IMR-90 (cell line): ENCODE data around the gene ANKRD22. TPM values are rescaled to one million over a fixed set of nuclear protein-coding genes. Genes with fewer than 3 reads are reported as not detected.

Source experiments
- ATAC-seq: fragments of 200-7000 bp; cut with Tn5 transposase; 2 replicates; pipeline ENCODE4 v1.9.1; 2020; ENCODE audit warnings: low read depth, mild to moderate bottlenecking, moderate library complexity
- BruUV-seq: library from RNA; stranded (reverse); fragments of 400-500 nt; replicated peaks from 2 replicates; lab custom pipeline; 2021; lab: Mats Ljungman, UMichigan
- CTCF ChIA-PET: fragments of 300-600 bp; formaldehyde crosslinking; extraction: SDS; loops from one replicate; lab custom pipeline; 2021; ENCODE audit warnings: antibody characterized with exemption; lab: Yijun Ruan, JAX
- POLR2A ChIA-PET: fragments of 300-600 bp; sonication (Branson Sonifier 250); formaldehyde crosslinking; loops from one replicate; lab custom pipeline; 2022; ENCODE audit warnings: antibody characterized with exemption; ENCODE audit not compliant: unreplicated experiment; lab: Charles Lee
- DNase-seq: peaks from one replicate; pipeline ENCODE4 v3.0.0; 2013
- H2AFZ ChIP-seq: replicated peaks from 2 replicates; pipeline ENCODE3; 2013; ENCODE audit warnings: low read length, mild to moderate bottlenecking; ENCODE audit not compliant: poor library complexity
- H2AK5ac ChIP-seq: 2 replicates; pipeline ENCODE4 v1.6.1; 2013; ENCODE audit warnings: low read depth, low read length, inconsistent platforms
- H2AK9ac ChIP-seq: replicated peaks from 2 replicates; pipeline ENCODE3; 2013; ENCODE audit warnings: mild to moderate bottlenecking, low read depth, low read length, moderate library complexity; ENCODE audit not compliant: poor library complexity
- H2BK120ac ChIP-seq: 2 replicates; pipeline ENCODE4 v1.6.1; 2013; ENCODE audit warnings: low read depth, low read length, inconsistent platforms
- H2BK15ac ChIP-seq: 3 replicates; pipeline ENCODE4 v1.6.1; 2013; ENCODE audit warnings: low read depth, low read length, inconsistent platforms
- H2BK20ac ChIP-seq: 2 replicates; pipeline ENCODE4 v1.6.1; 2013; ENCODE audit warnings: low read depth, mild to moderate bottlenecking, inconsistent platforms, low read length, moderate library complexity
- H2BK5ac ChIP-seq: 2 replicates; pipeline ENCODE4 v1.6.1; 2013; ENCODE audit warnings: mild to moderate bottlenecking, low read depth, low read length, inconsistent platforms; ENCODE audit not compliant: poor library complexity, severe bottlenecking
- H3K14ac ChIP-seq: replicated peaks from 2 replicates; pipeline ENCODE4 v1.6.1; 2013; ENCODE audit warnings: low read depth, low read length, inconsistent platforms
- H3K18ac ChIP-seq: 2 replicates; pipeline ENCODE4 v1.6.1; 2013; ENCODE audit warnings: low read depth, low read length, control low read depth
- H3K23ac ChIP-seq: 2 replicates; pipeline ENCODE4 v1.6.1; 2013; ENCODE audit warnings: low read depth, low read length, inconsistent platforms
- H3K27ac ChIP-seq: 2 replicates; pipeline ENCODE4 v1.5.1; 2013; ENCODE audit warnings: mild to moderate bottlenecking, control low read depth, low read length; ENCODE audit not compliant: insufficient read depth
- H3K27me3 ChIP-seq: 2 replicates; pipeline ENCODE4 v1.6.1; 2013; ENCODE audit warnings: low read length; ENCODE audit not compliant: control insufficient read depth, insufficient read depth
- H3K36me3 ChIP-seq: 2 replicates; pipeline ENCODE4 v1.6.1; 2013; ENCODE audit warnings: low read length, mixed read lengths; ENCODE audit not compliant: control insufficient read depth, insufficient read depth
- H3K4ac ChIP-seq: 2 replicates; pipeline ENCODE4 v1.6.1; 2013; ENCODE audit warnings: low read depth, low read length, inconsistent platforms
- H3K4me1 ChIP-seq: 2 replicates; pipeline ENCODE4 v1.6.1; 2013; ENCODE audit warnings: low read length, mixed read lengths; ENCODE audit not compliant: control insufficient read depth, insufficient read depth
- H3K4me2 ChIP-seq: 2 replicates; pipeline ENCODE4 v1.6.1; 2013; ENCODE audit warnings: low read depth, mild to moderate bottlenecking, control low read depth, low read length, moderate library complexity
- H3K4me3 ChIP-seq: 2 replicates; pipeline ENCODE4 v1.5.1; 2013; ENCODE audit warnings: low read depth, mild to moderate bottlenecking, control low read depth, low read length, moderate library complexity; ENCODE audit not compliant: insufficient read depth
- H3K56ac ChIP-seq: 2 replicates; pipeline ENCODE4 v1.6.1; 2013; ENCODE audit warnings: low read length, inconsistent platforms; ENCODE audit not compliant: insufficient read depth; ENCODE audit errors: extremely low read depth
- H3K79me1 ChIP-seq, 2 experiments: 2 replicates each; pipeline ENCODE4 v1.6.1; 2013; ENCODE audit warnings: low read length in 2 of 2, inconsistent platforms in 1 of 2, low read depth in 1 of 2
- H3K9ac ChIP-seq: 2 replicates; pipeline ENCODE4 v1.6.1; 2013; ENCODE audit warnings: low read depth, low read length, control low read depth
- H3K9me1 ChIP-seq: 2 replicates; pipeline ENCODE4 v1.6.1; 2013; ENCODE audit warnings: low read length, inconsistent platforms; ENCODE audit not compliant: insufficient read depth
- H3K9me3 ChIP-seq: 2 replicates; pipeline ENCODE4 v1.6.1; 2013; ENCODE audit warnings: low read length; ENCODE audit not compliant: control insufficient read depth, insufficient read depth
- H4K20me1 ChIP-seq: 2 replicates; pipeline ENCODE4 v1.6.1; 2013; ENCODE audit warnings: low read length, inconsistent platforms; ENCODE audit not compliant: insufficient read depth
- H4K5ac ChIP-seq: 2 replicates; pipeline ENCODE4 v1.6.1; 2013; ENCODE audit warnings: mild to moderate bottlenecking, low read depth, low read length, control low read depth
- H4K8ac ChIP-seq, 2 experiments: 2 replicates each; pipeline ENCODE4 v1.6.1; 2013; ENCODE audit warnings: low read depth in 2 of 2, low read length in 2 of 2, control low read depth in 1 of 2, inconsistent platforms in 1 of 2
- H4K91ac ChIP-seq: 2 replicates; pipeline ENCODE4 v1.6.1; 2013; ENCODE audit warnings: low read depth, low read length, inconsistent platforms; ENCODE audit not compliant: insufficient read depth
- CEBPB ChIP-seq: IDR thresholded peaks from 2 replicates; pipeline ENCODE4 v1.6.1; 2012; ENCODE audit warnings: low read depth, low read length, improper control_type of control experiment
- CTCF ChIP-seq: conservative IDR thresholded peaks from 2 replicates; pipeline ENCODE4 v1.5.1; 2012; ENCODE audit warnings: mild to moderate bottlenecking, low read depth, low read length, improper control_type of control experiment
- ELK1 ChIP-seq: fragments of 150-350 bp; IDR thresholded peaks from 2 replicates; pipeline ENCODE4 v1.6.1; 2016; ENCODE audit warnings: low read depth, mild to moderate bottlenecking, low read length, moderate library complexity, borderline replicate concordance
- FOS ChIP-seq: fragments of 150-350 bp; IDR thresholded peaks from 2 replicates; pipeline ENCODE4 v1.6.1; 2016; ENCODE audit warnings: low read depth, low read length
- NFE2L2 ChIP-seq: fragments of 150-350 bp; IDR thresholded peaks from 2 replicates; pipeline ENCODE4 v1.6.1; 2016; ENCODE audit warnings: low read depth, mild to moderate bottlenecking, low read length
- POLR2A ChIP-seq: IDR thresholded peaks from 2 replicates; pipeline ENCODE4 v1.6.1; 2012; ENCODE audit warnings: mild to moderate bottlenecking, low read depth, low read length
- RCOR1 ChIP-seq: IDR thresholded peaks from 2 replicates; pipeline ENCODE4 v1.6.1; 2012; ENCODE audit warnings: mild to moderate bottlenecking, low read length, improper control_type of control experiment; ENCODE audit not compliant: insufficient replicate concordance
- USF2 ChIP-seq: fragments of 150-350 bp; IDR thresholded peaks from 2 replicates; pipeline ENCODE4 v1.6.1; 2017; ENCODE audit warnings: mild to moderate bottlenecking, antibody characterized with exemption, low read length, low read depth
- WGBS, 2 experiments: methylation state at CpG; one replicate each; pipeline versions ENCODE4 v1.1.5 to v1.1.7; 2013; ENCODE audit warnings: missing lambda C conversion rate in 2 of 2; ENCODE audit not compliant: insufficient read length in 1 of 2; ENCODE audit errors: extremely low coverage in 2 of 2; 5-methylcytosine and 5-hydroxymethylcytosine counted together
- dilution Hi-C: fragments of 300-500 bp; cut with HindIII; formaldehyde crosslinking; loops from one replicate; pipeline ENCODE4 v1.14.3; 2018; ENCODE audit warnings: low sequenced_read_pairs; ENCODE audit not compliant: unreplicated experiment
- in situ Hi-C: fragments of 300-500 bp; cut with MboI; formaldehyde crosslinking; loops from 3 replicates; pipeline ENCODE4 v1.14.3; 2019; ENCODE audit warnings: low sequenced_read_pairs, inconsistent platforms, mixed read lengths
- intact Hi-C: fragments of 100-400 bp; cut with micrococcal nuclease; formaldehyde crosslinking; loops from 2 replicates; pipeline ENCODE4 v1.10.0; 2022
- polyA plus RNA-seq, 3 experiments: library from polyadenylated mRNA; depleted of rRNA; stranded (reverse); fragments of >200 nt; gene quantifications; 2 replicates each; pipeline ENCODE4 v1.2.3, GENCODE V29; 2012; ENCODE audit warnings: low replicate concordance in 1 of 3
- total RNA-seq: library from RNA; depleted of rRNA; stranded (reverse); fragments of >200 nt; gene quantifications from 2 replicates; pipeline ENCODE4 v1.2.3, GENCODE V29; 2012

Gene ANKRD22
- total and polyA plus RNA-seq, 2 of the 4 experiments (the other 2 are of a cell fraction): not detected

GRCh38 chr10:88783724-88784123, 67.9 kb downstream of the ANKRD22 start:
- POLR2A ChIA-PET: no interaction called here
- Histone ChIP-seq H2BK5ac (no peak overlapping the region), H3K56ac (no peak overlapping the region), H3K9ac (no peak overlapping the region), H2AK9ac (no peak overlapping the region), H2AK5ac (no peak overlapping the region), H4K20me1 (no peaks in the 10 kb centered on the region), H3K4ac (no peak overlapping the region), H3K79me1 (no peaks in the 10 kb centered on the region), H2BK20ac (no peak overlapping the region), H3K14ac (no peak overlapping the region), H4K91ac (no peak overlapping the region), H2BK15ac (no peak overlapping the region), H3K27me3 (peaks cover 1% of the 10 kb centered on the region; the same call in 1 of the 2 replicates), H3K4me3 (no peak overlapping the region), H3K4me2 (no peak overlapping the region), H3K4me1 (no peaks in the 10 kb centered on the region), H3K18ac (no peak overlapping the region), H3K23ac (no peak overlapping the region), H4K8ac (no peak overlapping the region), H3K36me3 (no peaks in the 10 kb centered on the region), H2AFZ (no peak overlapping the region), H3K9me1 (no peaks in the 10 kb centered on the region), H3K27ac (no peak overlapping the region), H2BK120ac (no peak overlapping the region), H4K5ac (no peak overlapping the region), H3K9me3 (no peaks in the 10 kb centered on the region)
- in situ Hi-C loops (no loop called here), dilution Hi-C loops (no loop called here), intact Hi-C loops (loop anchor here (5.0 kb wide), 1 partner anchor 76 kb away; the partner anchor contains the start of gene LIPK)
- TF ChIP-seq USF2: no peak
- TF ChIP-seq RCOR1: no peak
- no peak for TF ChIP-seq FOS
- TF ChIP-seq CTCF: no peak
- no peak for TF ChIP-seq NFE2L2
- TF ChIP-seq CEBPB: no peak
- TF ChIP-seq POLR2A: no peak
- no peak for TF ChIP-seq ELK1
- peak; percentile 41 for DNase-seq
- ATAC-seq: no peak
- no CpG with 5 or more reads among the region's 3 CpGs for WGBS, 2 experiments
- CTCF ChIA-PET: no interaction called here
- BruUV-seq: no TSS peak
